NCI-H2029 treated with DMSO at 0.1 percent for 48 hours (cell line): ENCODE measurements around the gene ANXA3.
"Not testable (repeated sequence)": the region's sequence is repeated elsewhere in the genome, so short reads cannot be mapped to it uniquely, and the experiment has no call there.

Experiments
- DNase-seq: peaks from one replicate; lab custom pipeline; 2025; lab: John Stamatoyannopoulos, UW

Gene ANXA3

GRCh38 chr4:78571804-78572203, 20.2 kb downstream of the ANXA3 start:
- DNase-seq: no peak

GRCh38 chr4:78578674-78579425, 27.3 kb downstream of the ANXA3 start:
- no peak for DNase-seq

- DNase-seq: no peak
Observed at GRCh38 chr4:78581618-78582017, 30.0 kb downstream of the ANXA3 start.

GRCh38 chr4:78584863-78585547, 33.4 kb downstream of the ANXA3 start:
- DNase-seq: no peak

- DNase-seq: no peak
Observed at GRCh38 chr4:78585633-78586032, 34.1 kb downstream of the ANXA3 start.

GRCh38 chr4:78588894-78589545, 37.5 kb downstream of the ANXA3 start:
- DNase-seq: no peak

GRCh38 chr4:78591404-78591803, 39.8 kb downstream of the ANXA3 start:
- no peak for DNase-seq

GRCh38 chr4:78592088-78592783, 40.7 kb downstream of the ANXA3 start:
- no peak for DNase-seq

- DNase-seq: no peak
Observed at GRCh38 chr4:78596111-78596742, 44.7 kb downstream of the ANXA3 start.

- DNase-seq: not testable (repeated sequence)
Observed at GRCh38 chr4:78598431-78598830, 46.9 kb downstream of the ANXA3 start.

- DNase-seq: no peak
Observed at GRCh38 chr4:78599147-78599546, 47.6 kb downstream of the ANXA3 start.

- DNase-seq: no peak
Observed at GRCh38 chr4:78599931-78600375, 48.4 kb downstream of the ANXA3 start.

GRCh38 chr4:78601013-78601412, 49.4 kb downstream of the ANXA3 start:
- no peak for DNase-seq

- no peak for DNase-seq
Observed at GRCh38 chr4:78602334-78602733, 50.8 kb downstream of the ANXA3 start.

- no peak for DNase-seq
Observed at GRCh38 chr4:78603384-78603783, 51.8 kb downstream of the ANXA3 start.

- DNase-seq: no peak
Observed at GRCh38 chr4:78604988-78605387, 53.4 kb downstream of the ANXA3 start.

GRCh38 chr4:78606035-78606434, 54.5 kb downstream of the ANXA3 start:
- no peak for DNase-seq

- no peak for DNase-seq
Observed at GRCh38 chr4:78606530-78607095, 55.0 kb downstream of the ANXA3 start.

- no peak for DNase-seq
Observed at GRCh38 chr4:78608684-78609083, 57.1 kb downstream of the ANXA3 start.

GRCh38 chr4:78609580-78609979, 58.0 kb downstream of the ANXA3 start:
- DNase-seq: no peak

GRCh38 chr4:78610546-78611214, 59.1 kb downstream of the ANXA3 start:
- no peak for DNase-seq
